Measurements from ENCODE around the gene FYN.

- TF ChIP-seq POLR2A (IDR thresholded peaks at IDR 0.05) (no peak), CTCF (IDR thresholded peaks at IDR 0.05) (no peak)
These were observed 194.0 kb downstream of the FYN start for GRCh38 chr6:111679126-111679858.
